ENCODE results near the gene PPM1F. TPM values are rescaled to one million over a fixed set of nuclear protein-coding genes. Genes with fewer than 3 reads are reported as not detected.

Gene PPM1F
- total and polyA plus RNA-seq, 10 of the 15 experiments (the other 5 are each of a cell fraction or from before 2014, with no cell fraction given) = 0.55 to 26.3 (median 9.7) TPM

DNA sequence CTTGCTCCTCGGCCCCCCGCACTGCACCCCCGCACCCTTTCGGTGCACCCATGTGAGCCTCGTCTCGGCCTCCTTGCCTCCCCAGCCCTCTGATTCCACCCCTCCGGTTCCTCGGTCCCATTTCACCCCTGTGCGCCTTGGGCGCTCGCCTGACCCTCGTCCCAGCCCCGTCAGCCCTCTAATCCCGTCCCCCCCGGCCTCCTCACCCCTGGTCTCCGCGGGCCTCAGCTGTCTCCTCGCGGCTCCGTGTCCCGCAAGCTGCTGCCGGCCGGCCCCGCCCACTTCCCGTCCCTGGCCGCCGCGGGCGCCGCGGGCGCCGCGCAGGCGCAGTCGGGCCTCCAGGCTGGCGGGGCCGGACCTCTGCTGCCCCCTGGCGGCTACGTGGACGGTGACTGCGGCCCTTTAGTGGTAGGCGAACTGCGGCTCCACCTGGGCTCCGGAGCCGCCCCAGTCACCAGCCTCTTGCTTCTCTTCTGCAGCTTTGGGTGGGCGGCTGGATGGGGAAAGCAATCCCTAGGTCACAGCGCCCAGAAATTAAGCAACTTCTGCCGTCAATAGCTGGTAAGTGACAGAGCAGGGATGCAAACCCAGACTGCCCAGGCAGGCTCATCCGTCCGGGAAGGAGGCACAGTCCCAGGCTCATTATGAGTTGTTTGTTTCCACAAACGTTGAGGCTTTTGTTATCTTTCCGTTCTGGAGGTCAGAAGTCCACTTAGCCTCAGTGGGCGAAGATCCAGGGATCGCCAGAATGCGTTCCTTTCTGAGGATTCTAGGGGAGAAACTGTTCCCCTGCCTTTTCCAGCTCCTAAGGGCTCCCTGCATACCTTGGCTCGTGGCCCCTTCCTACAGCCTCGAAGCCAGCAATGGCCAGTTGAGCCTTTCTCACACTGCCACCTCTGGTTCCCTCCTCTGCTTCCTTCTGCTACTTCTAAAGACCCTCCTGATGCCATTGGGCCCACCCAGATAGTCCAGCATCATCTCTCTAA is at the start of gene PPM1F (continued):
- TF ChIP-seq ZBTB4 (CRISPR knock-in tag; IDR thresholded peaks at IDR 0.05) (no peak), STAT1 (conservative IDR thresholded peaks at IDR 0.05) (0 out of 2 replicates have a peak, but pooled peaks have one; percentile 58), RUNX3 (IDR thresholded peaks at IDR 0.05; ENCODE audit: low read length) (0 out of 2 replicates have a peak, but pooled peaks have one; percentile 22), SP1 (IDR thresholded peaks at IDR 0.05; ENCODE audit: low read depth, low read length) (no peak), TBL1XR1 (IDR thresholded peaks at IDR 0.05; ENCODE audit: low read depth, low read length) (no peak), SMAD1 (IDR thresholded peaks at IDR 0.05; ENCODE audit: low read depth, partially characterized antibody) (no peak), RBBP5 (conservative IDR thresholded peaks at IDR 0.05) (no peak), HDGF (IDR thresholded peaks at IDR 0.05) (no peak), BRCA1 (IDR thresholded peaks at IDR 0.05; ENCODE audit: low read depth, low read length) (no peak), ETV6 (conservative IDR thresholded peaks at IDR 0.05 in 1 of 2, IDR thresholded peaks at IDR 0.05 in 1 of 2; ENCODE audit: borderline replicate concordance in 1 of 2, low read depth in 1 of 2) (no peak), EGR1 (IDR thresholded peaks at IDR 0.05; ENCODE audit: borderline replicate concordance in 1 of 2, low read depth in 2 of 2, low read length in 2 of 2) (0 out of 3 replicates have a peak, but pooled peaks of 1 of the 2 experiments have one; percentile 18), POLR2AphosphoS5 (IDR thresholded peaks at IDR 0.05; ENCODE audit: low read length) (no peak), FOXK2 (IDR thresholded peaks at IDR 0.05) (no peak), STAT3 (IDR thresholded peaks at IDR 0.05; ENCODE audit: low read depth, low read length) (no peak), IRF4 (IDR thresholded peaks at IDR 0.05; ENCODE audit: low read depth, low read length) (no peak), KAT2A (conservative IDR thresholded peaks at IDR 0.05; ENCODE audit: control insufficient read depth, low read depth, low read length) (no peak), SREBF1 (IDR thresholded peaks at IDR 0.05; ENCODE audit: low read length) (no peak), NFYA (IDR thresholded peaks at IDR 0.05; ENCODE audit: borderline replicate concordance, low read depth, low read length) (no peak), NR2F1 (conservative IDR thresholded peaks at IDR 0.05) (peak; percentile 41; the same call in 1 of the 2 replicates), RB1 (IDR thresholded peaks at IDR 0.05; ENCODE audit: borderline replicate concordance) (peak; percentile 72; the same call in 1 of the 2 replicates), JUND (IDR thresholded peaks at IDR 0.05; ENCODE audit: low read depth, low read length) (no peak), POLR2AphosphoS2 (IDR thresholded peaks at IDR 0.05; ENCODE audit: low read depth, low read length) (no peak), SMC3 (IDR thresholded peaks at IDR 0.05; ENCODE audit: borderline replicate concordance, low read length) (peak; percentile 68), KLF5 (IDR thresholded peaks at IDR 0.05; ENCODE audit: partially characterized antibody) (peak; percentile 27), SUPT20H (IDR thresholded peaks at IDR 0.05; ENCODE audit: borderline replicate concordance, control insufficient read depth, low read depth, low read length) (no peak), ZNF217 (IDR thresholded peaks at IDR 0.05) (no peak), NR2C2 (IDR thresholded peaks at IDR 0.05; ENCODE audit: borderline replicate concordance, control insufficient read depth, insufficient read length, low read depth) (no peak)
- TF ChIP-seq, protein P1, sequence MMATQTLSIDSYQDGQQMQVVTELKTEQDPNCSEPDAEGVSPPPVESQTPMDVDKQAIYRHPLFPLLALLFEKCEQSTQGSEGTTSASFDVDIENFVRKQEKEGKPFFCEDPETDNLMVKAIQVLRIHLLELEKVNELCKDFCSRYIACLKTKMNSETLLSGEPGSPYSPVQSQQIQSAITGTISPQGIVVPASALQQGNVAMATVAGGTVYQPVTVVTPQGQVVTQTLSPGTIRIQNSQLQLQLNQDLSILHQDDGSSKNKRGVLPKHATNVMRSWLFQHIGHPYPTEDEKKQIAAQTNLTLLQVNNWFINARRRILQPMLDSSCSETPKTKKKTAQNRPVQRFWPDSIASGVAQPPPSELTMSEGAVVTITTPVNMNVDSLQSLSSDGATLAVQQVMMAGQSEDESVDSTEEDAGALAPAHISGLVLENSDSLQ (IDR thresholded peaks at IDR 0.05) = no peak

Data from GM12878 (cell line).